GM12801 (cell line): ENCODE results near the gene RGSL1.

Experiments
- CTCF ChIP-seq: IDR thresholded peaks from one replicate; pipeline ENCODE4 v1.5.1; 2011; ENCODE audit warnings: control low read depth; ENCODE audit not compliant: insufficient read length; ENCODE audit errors: extremely low read depth

The RGSL1 gene

GRCh38 chr1:182589520-182589919 lies 139.6 kb downstream of the RGSL1 start:
- no peak for TF ChIP-seq CTCF

GRCh38 chr1:182589931-182590330 lies 140.0 kb downstream of the RGSL1 start:
- TF ChIP-seq CTCF, result no peak

- no peak for TF ChIP-seq CTCF
These were observed 145.8 kb downstream of the RGSL1 start for GRCh38 chr1:182595641-182596240.

- no peak for TF ChIP-seq CTCF
These were observed 147.0 kb downstream of the RGSL1 start for GRCh38 chr1:182596934-182597333.

GRCh38 chr1:182598296-182598695 lies 148.3 kb downstream of the RGSL1 start:
- TF ChIP-seq CTCF, result no peak

- TF ChIP-seq CTCF, result no peak
These were observed 149.4 kb downstream of the RGSL1 start for GRCh38 chr1:182599339-182599738.

GRCh38 chr1:182600036-182600713 lies 150.2 kb downstream of the RGSL1 start:
- no peak for TF ChIP-seq CTCF
